ENCODE results near the gene APOB.

APOB gene

GRCh38 chr2:21057097-21057496 lies 13.2 kb upstream of the APOB start:
- H3K9ac ChIP-seq (ENCODE audit: low read depth, low read length, poor library complexity, severe bottlenecking): no peak overlapping the region
- H3K4me3 ChIP-seq (ENCODE audit: low read length, poor library complexity, severe bottlenecking): no peak overlapping the region
- no peaks in the 10 kb centered on the region for H3K79me2 ChIP-seq (ENCODE audit: insufficient read depth, low read length)
- H4K20me1 ChIP-seq (ENCODE audit: insufficient read depth, low read length, poor library complexity, severe bottlenecking): no peaks in the 10 kb centered on the region
- no peaks in the 10 kb centered on the region for H3F3A ChIP-seq (ENCODE audit: low read depth)
- H2AFZ ChIP-seq (ENCODE audit: low read length): no peak overlapping the region
- TF ChIP-seq CTCF (conservative IDR thresholded peaks at IDR 0.05; ENCODE audit: low read length): no peak
- no peak for TF ChIP-seq EZH2phosphoT487 (IDR thresholded peaks at IDR 0.05; ENCODE audit: borderline replicate concordance)
- no peaks in the 10 kb centered on the region for H3K4me1 ChIP-seq (ENCODE audit: insufficient read depth, low read length, poor library complexity, severe bottlenecking)
- no peaks in the 10 kb centered on the region for H3K9me3 ChIP-seq (ENCODE audit: insufficient read depth, low read depth, low read length)
- H3K9me2 ChIP-seq (replicated peaks; ENCODE audit: low read depth, low read length): no peaks in the 10 kb centered on the region
- no peak overlapping the region for H3K4me2 ChIP-seq (ENCODE audit: low read depth, low read length, poor library complexity, severe bottlenecking)
- no peaks in the 10 kb centered on the region for H3K36me3 ChIP-seq (ENCODE audit: insufficient read depth, low read length)
- H3K27me3 ChIP-seq (ENCODE audit: insufficient read depth, low read length, poor library complexity, severe bottlenecking): no peaks in the 10 kb centered on the region

- Histone ChIP-seq H3K9me3 (ENCODE audit: insufficient read depth, low read depth, low read length) (no peaks in the 10 kb centered on the region), H4K20me1 (ENCODE audit: insufficient read depth, low read length, poor library complexity, severe bottlenecking) (no peaks in the 10 kb centered on the region), H2AFZ (ENCODE audit: low read length) (no peak overlapping the region), H3K27me3 (ENCODE audit: insufficient read depth, low read length, poor library complexity, severe bottlenecking) (no peaks in the 10 kb centered on the region), H3K79me2 (ENCODE audit: insufficient read depth, low read length) (no peaks in the 10 kb centered on the region), H3K4me2 (ENCODE audit: low read depth, low read length, poor library complexity, severe bottlenecking) (no peak overlapping the region), H3F3A (ENCODE audit: low read depth) (no peaks in the 10 kb centered on the region), H3K36me3 (ENCODE audit: insufficient read depth, low read length) (no peaks in the 10 kb centered on the region), H3K9ac (ENCODE audit: low read depth, low read length, poor library complexity, severe bottlenecking) (no peak overlapping the region), H3K9me2 (replicated peaks; ENCODE audit: low read depth, low read length) (no peaks in the 10 kb centered on the region), H3K4me3 (ENCODE audit: low read length, poor library complexity, severe bottlenecking) (no peak overlapping the region), H3K4me1 (ENCODE audit: insufficient read depth, low read length, poor library complexity, severe bottlenecking) (no peaks in the 10 kb centered on the region)
- no peak for TF ChIP-seq EZH2phosphoT487 (IDR thresholded peaks at IDR 0.05; ENCODE audit: borderline replicate concordance)
- TF ChIP-seq CTCF (conservative IDR thresholded peaks at IDR 0.05; ENCODE audit: low read length): no peak
Observed at GRCh38 chr2:21055879-21056790, 12.3 kb upstream of the APOB start.

- Histone ChIP-seq H2AFZ (ENCODE audit: low read length) (no peak overlapping the region), H3K27me3 (ENCODE audit: insufficient read depth, low read length, poor library complexity, severe bottlenecking) (no peaks in the 10 kb centered on the region), H3K79me2 (ENCODE audit: insufficient read depth, low read length) (no peaks in the 10 kb centered on the region), H3K9me2 (replicated peaks; ENCODE audit: low read depth, low read length) (no peaks in the 10 kb centered on the region), H3K9ac (ENCODE audit: low read depth, low read length, poor library complexity, severe bottlenecking) (no peak overlapping the region), H3K4me3 (ENCODE audit: low read length, poor library complexity, severe bottlenecking) (no peak overlapping the region), H3F3A (ENCODE audit: low read depth) (no peaks in the 10 kb centered on the region), H3K4me1 (ENCODE audit: insufficient read depth, low read length, poor library complexity, severe bottlenecking) (no peaks in the 10 kb centered on the region), H3K4me2 (ENCODE audit: low read depth, low read length, poor library complexity, severe bottlenecking) (no peak overlapping the region), H4K20me1 (ENCODE audit: insufficient read depth, low read length, poor library complexity, severe bottlenecking) (no peaks in the 10 kb centered on the region), H3K9me3 (ENCODE audit: insufficient read depth, low read depth, low read length) (no peaks in the 10 kb centered on the region), H3K36me3 (ENCODE audit: insufficient read depth, low read length) (no peaks in the 10 kb centered on the region)
- TF ChIP-seq CTCF (conservative IDR thresholded peaks at IDR 0.05; ENCODE audit: low read length) (no peak), EZH2phosphoT487 (IDR thresholded peaks at IDR 0.05; ENCODE audit: borderline replicate concordance) (no peak)
Observed at GRCh38 chr2:21055451-21055850, 11.6 kb upstream of the APOB start.

All from Loucy (cell line).